ENCODE results near the gene MED17.
"Not testable (repeated sequence)": the region's sequence is repeated elsewhere in the genome, so short reads cannot be mapped to it uniquely, and the experiment has no call there.

Gene MED17

DNA sequence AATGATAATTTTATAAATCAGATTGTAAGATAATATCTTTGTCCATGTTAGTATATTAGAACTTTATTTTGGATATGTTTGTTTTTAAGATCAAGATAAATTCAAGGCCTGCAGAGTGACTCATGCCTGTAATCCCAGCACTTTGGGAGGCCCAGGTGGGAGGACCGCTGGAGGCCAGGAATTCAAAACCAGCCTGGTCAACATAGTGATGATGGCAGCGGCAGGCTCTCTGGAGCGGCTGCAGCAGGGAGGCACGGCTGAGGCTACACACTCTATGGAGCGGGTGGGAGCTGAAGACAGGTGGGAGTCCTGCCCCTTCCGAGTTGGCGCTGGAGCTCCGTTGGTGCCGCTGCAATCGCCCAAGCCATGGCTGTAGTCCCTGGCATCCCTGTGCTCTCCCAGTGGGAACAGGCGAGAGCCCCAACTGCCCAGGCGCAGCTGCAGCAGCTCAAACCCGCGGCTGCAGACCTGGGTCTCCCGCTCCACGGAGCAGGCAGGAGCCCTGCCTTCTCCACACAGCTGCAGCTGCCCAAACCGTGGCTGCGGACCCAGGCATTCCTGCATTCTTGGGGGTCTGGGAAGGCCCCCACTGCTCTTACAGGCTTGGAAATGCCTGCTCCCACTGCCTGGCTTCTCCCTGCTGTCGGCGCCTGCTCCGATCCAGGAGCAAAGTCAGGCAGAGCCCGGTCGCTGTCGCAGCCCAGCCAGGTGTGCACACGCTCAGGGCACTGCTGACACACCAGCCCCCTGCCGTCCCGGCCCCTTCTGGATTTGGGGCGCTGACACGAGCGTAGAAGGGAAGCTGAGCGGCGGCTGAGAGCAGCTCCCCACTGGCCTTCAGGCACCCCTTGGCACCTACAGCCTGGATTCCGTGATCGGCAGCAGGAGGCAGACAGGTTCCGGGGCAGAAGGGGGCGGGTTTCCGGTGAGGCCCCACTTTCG is 25.9 kb upstream of the MED17 start:
- no peak for DNase-seq (ENCODE audit: low read depth)

DNA sequence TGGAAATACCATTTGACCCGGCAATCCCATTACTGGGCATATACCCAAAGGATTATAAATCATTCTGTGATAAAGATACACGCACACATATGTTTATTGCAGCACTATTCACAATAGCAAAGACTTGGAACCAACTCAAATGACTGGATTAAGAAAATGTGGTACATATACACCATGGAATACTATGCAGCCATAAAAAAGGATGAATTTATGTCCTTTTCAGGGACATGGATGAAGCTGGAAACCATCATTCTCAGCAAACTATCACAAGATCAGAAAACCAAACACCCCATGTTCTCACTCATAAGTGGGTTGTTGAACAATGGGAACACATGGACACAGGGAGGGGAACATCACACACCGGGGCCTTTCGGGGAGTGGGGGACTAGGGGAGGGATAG is 25.0 kb upstream of the MED17 start:
- not testable (repeated sequence) for DNase-seq (ENCODE audit: low read depth)

DNA sequence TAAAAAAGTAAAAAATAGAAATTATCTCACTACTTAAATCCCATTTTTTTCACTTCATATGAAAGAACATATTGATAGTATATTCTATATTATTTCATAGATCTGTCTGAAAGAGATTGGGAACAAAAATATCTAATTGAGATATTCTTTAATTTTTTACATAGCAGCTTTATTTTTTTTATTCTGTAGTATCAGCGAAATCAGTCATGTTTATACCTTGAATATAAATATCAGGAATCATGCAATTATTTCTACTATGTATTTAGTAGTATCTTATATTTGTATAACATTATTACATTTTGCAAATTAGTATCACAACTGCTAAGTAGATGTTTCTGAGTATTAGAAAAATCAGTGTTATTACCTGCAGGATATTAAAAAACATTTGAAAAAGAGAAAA is 22.2 kb upstream of the MED17 start:
- DNase-seq (ENCODE audit: low read depth): no peak

DNA sequence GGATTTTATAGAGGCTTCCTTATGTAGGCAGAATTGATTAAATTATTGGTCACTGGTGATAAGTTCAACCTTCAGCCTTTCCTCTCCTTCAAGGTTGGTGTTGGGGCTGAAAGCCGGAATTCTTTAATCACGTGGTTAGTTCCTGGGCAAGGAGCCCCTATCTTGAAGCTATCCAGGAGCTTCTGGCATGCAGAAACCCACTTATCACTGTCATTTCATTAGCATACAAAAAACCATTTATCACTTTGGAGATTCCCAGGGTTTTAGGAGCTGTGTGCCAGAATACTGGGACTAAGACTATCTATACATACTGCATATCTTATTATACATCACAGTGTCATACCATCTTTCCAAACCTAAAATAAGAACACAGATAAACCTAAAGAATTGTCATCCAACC is 18.5 kb upstream of the MED17 start:
- DNase-seq (ENCODE audit: low read depth): no peak

DNA sequence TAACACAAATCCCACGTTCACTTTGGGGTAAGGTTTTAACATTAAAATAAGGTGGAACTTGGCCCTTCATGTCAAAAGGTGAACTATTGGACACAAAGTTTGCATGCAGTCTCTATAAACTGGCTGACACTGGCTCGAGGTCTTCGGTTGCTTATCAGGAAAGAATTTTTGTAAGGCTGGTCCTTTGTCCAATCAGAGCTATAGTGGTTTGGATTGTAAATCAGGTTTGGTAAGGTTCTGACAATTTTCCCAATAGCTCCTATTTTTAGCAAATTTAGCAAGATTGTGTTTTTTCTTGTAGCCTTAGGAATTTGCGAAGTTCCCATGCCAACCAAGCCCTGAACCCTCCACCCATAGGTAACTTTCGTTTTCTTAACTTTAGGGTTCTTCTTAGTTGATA is 17.6 kb upstream of the MED17 start:
- DNase-seq (ENCODE audit: low read depth): no peak

DNA sequence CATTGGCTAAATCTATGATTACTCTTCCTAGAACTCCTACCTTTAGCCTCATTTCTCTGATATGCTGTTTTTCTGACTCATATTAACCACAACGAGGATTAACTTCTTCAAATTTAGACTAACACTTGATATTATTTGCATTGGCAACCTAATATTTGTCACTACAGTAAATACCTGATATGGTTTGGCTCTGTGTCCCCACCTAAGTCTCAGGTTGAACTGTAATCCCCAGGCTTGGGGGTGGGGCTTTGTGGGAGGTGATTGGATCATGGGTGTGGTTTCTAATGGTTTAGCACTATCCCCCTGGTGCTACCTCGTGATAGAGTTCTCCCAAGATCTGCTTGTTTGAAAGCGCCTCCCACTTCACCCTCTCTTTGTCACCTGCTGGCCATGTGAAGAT is 17.1 kb upstream of the MED17 start:
- no peak for DNase-seq (ENCODE audit: low read depth)

DNA sequence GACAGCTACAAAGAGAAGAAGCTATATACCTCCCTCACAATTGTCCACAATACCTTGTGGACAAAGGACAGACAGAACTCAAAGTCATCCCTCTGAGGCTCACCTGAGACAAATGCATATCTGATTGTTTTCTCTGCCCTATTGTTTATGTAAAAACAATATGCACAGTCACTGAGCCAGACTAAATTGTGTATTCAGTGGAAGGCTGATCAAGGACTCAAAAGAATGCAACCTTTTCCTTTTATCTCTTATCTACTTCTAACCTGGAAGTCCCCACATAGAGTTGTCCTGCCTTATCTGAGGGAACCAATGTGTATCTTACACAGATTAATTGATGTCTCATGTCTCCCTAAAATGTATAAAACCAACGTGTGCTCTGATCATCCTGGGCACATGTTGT is 13.9 kb upstream of the MED17 start:
- DNase-seq (ENCODE audit: low read depth): no peak

DNA sequence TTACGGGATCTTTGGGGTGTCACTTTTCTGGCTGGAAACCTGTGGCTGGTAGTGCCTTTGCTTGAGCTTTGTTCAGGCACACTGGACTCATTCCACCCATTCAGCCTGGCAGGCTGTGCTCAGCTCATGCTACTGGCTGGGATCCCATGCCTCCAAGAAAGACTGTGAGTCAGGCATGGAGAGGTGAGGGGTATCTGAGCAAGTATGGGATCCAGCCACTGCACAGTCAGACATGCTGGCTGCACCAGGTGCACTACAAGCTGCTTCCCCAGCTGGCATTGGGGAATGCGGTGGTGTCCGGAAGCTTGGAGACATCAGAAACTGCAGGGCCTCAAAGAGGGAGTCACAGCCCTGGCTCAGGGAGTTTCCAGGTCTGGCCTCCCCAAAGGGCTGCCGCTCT is 12.0 kb upstream of the MED17 start:
- DNase-seq (ENCODE audit: low read depth): no peak

DNA sequence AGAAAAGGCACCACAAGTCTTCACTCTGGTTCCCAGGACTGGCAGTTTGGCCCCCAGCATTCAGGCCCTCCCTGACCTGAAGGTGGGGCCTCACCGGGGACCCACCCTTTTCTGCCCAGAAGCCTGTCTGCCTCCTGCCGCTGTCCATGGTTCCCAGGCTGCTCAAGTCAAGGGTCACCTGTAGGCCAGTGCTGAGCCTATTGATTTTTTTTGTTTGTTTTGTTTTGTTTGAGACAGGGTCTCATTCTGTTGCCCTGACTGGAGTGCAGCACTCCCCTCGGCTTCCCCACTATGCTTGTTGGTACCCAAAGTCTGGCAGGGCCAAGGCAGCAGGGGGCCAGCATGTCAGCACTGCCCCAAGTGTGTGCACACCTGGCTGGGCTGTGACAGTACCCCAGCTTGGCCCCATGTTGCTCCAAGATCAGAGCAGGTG is 11.0 kb upstream of the MED17 start:
- DNase-seq (ENCODE audit: low read depth): no peak

DNA sequence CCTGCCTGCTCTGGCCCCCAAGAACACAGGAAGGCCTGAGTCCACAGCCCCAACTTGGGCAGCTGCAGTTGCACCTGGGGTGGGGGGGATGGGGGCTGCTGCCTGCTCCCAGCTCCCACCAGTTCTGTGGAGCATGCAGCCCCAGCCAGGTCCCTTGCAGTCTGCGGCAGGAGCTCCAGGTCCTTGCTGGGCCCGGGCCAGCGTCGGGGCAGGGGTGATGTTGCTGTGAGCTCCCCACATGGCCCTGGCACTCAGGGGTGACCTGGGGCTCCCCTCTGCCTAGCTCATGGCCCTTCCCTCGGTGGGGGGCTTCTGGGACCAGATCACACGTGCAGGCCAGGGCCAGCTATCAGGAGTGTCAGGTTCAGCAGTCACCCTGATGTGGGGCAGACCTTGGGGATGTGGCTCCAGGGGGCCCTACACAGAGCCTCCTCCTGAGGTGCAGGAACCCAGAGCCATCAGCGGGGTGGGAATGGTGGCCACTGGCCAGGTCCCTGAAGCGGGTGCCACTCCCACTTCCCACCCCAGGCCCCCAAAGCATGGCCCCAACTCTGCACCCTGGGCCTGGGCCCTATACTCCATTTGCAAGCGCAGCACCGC is 10.4 kb upstream of the MED17 start:
- no peak for DNase-seq (ENCODE audit: low read depth)

DNA sequence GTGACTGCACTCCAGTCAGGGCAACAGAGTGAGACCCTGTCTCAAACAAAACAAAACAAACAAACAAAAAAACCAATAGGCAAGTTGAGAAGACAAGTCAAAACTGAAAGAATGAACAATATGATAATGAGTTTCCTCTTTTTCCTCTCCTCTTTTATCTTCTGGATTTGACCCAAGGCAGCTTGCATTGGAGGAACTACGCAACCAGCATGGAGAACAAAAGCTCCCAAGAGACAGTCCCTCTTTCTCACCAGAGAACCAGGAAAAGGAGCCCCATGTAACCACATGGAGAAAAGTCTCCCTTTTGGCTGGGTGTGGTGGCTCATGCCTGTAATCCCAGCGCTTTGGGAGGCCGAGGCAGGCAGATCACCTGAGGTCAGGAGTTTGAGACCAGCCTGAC is 9.5 kb upstream of the MED17 start:
- not testable (repeated sequence) for DNase-seq (ENCODE audit: low read depth)

DNA sequence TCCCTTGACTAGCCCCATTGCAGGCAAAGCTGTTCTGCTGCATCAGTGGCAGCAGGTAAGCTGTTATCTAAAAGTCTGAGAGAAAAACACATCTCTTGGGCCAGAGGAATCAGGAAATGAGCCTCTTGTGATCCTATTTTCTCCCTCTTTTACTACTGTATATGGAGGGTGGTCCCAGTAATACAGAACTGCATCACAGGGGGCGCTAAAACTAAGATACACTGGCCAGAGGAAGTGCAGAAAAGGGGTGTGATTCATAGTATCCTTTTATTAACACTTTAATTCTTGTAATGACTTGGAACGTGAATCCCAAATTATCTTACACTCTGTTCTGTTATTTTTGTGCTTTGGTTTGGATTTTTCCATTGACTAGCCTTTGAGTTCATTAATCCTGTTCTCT is 8.8 kb upstream of the MED17 start:
- DNase-seq (ENCODE audit: low read depth): no peak

DNA sequence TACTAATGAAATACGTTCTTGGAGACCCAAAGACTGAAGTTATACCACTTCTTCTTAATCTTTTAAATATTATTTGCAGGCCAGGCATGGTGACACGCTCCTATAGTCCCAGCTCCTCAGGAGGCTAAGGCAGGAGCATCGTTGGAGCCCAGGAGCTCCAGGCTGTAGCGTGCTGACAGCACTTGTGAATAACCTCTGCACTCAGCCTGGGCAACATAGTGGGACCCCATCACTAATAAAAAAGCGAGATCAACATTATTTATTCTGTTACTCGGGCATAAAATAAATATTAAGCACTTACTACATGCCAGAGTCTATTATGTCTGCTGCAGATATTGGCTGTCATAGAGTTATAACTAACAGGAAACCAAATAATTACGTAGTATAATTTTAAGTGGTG is 720 bp upstream of the MED17 start:
- DNase-seq (ENCODE audit: low read depth): no peak

DNA sequence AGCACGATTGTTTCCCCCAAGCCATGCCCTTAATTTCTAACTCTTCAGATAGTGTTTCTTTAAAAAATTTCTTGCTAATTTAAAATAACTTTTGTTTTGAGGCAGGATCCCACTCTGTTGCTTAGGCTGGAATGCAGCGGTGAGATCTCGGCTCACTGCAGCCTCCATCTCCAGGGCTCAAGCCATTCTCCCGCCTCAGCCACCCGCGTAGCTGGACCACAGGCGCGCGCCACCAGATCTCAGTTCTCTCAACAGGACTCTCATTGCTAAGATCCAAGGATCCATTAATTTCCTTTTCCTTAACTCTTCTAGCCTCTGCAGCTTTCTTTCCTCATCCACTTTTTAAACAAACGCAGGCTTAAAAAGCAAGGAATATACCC is 327 bp upstream of the MED17 start:
- no peak for DNase-seq (ENCODE audit: low read depth)

DNA sequence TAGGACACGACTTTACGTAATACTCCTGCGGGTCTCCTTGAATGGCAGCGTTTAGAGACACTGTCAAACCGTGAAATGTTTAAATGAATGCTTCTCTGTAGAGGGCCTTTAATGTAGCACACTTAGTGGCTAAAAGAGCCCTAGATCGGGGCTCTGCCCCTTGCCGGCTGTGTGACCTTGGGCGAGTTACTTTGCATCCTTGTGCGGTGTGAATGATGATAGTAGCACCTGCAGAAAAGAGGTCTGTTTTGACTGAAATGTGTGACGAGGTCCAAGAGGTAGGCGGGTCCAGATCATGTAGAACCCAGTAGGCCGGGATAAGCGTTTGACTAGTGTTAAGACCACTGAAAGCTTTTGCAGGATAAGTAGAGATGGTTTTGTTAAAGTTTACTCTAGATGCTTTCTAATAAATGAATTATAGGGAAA is 866 bp downstream of the MED17 start:
- DNase-seq (ENCODE audit: low read depth): no peak

DNA sequence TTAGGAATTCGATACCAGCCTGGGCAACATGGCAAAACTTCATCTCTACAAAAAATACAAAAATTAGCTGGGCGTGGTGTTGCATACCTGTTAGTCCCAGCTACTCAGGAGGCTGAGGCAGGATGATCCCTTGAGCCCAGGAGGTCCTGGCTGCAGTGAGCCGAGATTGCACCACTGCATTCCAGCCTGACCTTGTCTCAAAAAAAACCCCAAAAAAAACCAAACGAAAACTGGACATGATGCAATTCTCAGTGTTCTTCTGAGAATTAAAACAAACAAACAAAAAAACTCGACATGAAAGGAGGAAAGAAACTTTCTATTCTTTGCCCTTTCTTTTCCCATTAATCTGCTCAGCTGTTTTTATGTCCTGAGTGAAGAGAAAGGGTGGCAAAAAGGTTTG is 7.4 kb downstream of the MED17 start:
- DNase-seq (ENCODE audit: low read depth): peak; percentile 9

DNA sequence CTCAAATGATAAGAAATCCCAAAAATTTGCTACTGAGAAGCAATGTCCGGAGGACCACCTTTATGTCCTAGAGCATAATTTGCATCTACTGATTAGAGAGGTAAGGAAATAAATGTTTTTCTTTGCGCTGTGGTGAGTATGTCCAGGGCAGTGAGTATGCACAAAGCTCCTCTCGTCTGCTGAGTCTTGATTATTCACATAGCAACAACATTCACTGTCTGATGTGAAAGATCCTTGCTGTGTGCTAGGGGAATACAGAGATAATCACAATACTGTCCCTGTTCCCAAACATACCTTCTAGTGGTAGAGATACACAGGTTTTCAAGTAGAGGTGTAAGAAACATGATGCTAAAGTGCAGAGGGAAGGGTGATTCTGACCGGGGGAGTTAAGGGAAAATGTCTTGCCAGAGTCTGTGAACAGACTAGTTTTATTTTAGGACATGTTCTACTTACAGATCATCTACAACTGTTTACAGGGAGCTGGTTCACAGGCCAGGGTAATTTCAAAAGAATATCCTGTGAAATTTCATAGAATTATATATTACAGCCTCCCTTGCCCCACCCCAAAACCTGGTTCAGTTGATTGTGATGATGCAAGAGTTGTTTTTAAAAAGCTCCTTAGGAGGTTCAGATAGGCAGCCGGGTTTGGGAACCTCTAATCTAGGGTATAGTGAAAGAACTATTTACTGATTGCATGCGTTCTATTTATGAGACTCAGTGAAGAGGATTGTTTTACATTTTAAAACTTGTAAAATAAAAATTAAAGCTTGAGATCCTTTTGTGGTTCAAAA is 12.6 kb downstream of the MED17 start:
- DNase-seq (ENCODE audit: low read depth): no peak

DNA sequence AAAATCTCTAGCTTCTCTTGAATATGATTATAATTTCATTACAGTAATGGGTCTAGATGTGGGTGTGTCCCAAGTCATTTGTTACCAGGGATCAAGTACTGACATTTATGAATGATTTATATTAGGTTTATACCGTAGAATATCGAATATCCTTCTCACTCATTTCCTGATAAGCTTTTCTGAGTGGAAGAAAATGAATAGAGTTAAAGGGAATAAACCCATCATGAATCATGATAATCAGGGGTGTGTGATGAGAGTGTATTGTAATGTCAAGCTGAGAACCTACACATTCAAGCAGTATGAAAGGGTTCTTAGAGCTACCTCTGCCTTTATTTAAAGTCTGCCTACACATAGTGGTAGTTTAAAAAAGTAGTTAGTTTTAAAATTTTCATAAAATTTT is 17.3 kb downstream of the MED17 start:
- DNase-seq (ENCODE audit: low read depth): no peak

DNA sequence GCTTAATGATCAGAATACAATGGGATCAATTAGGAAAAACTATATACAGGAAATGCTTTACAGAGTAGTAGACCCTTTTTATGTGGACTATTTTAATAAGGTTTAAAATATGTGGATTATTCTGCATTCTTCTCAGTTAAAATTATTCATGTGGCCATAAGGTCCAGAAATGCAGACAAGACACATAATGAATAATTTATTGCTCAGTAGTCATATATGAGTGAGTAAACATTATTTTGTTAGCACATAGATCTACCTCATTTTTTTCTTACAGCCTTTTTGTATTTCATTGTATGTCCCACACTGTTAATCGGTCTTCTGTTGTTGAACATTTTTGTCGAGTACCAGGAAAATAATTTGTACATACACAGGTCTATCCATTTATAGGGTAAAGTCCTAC is 20.8 kb downstream of the MED17 start:
- no peak for DNase-seq (ENCODE audit: low read depth)

DNA sequence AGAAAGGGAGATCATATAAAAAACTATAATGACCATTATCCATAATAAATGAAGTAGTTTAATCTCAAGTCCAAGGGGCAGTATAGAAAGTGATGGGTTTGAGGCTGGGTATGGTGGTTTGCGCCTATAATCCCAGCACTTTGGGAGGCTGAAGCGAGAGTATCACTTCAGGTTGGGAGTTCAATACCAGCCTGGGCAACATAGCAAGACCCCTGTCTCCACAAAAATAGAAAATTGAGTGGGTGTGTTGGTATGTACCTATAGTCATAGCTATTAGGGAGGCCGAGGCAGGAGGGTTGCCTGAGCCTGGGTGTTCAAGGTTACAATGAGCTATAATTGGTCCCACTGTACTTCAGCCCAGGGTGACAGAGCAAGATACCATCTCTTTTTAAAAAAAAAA is 23.9 kb downstream of the MED17 start:
- DNase-seq (ENCODE audit: low read depth): no peak

DNA sequence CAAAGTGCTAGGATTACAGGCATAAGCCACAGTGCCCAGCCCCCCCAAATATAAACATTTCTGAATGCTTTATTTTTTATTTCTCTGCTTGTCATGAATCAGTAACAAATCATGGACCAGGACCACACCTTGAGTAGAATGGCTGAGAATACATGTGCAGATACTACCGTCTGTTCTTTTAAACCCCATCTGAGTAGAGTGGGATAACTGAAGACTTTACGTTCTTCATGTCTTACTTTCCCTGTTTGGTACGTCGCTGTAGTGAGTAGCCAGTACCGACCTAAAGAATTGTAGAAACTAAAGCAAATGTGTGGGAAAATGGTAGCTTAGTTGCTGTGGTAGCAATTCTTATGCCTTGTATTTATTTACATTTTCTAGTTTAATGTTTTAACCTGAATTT is 29.9 kb downstream of the MED17 start:
- DNase-seq (ENCODE audit: low read depth): no peak

DNA sequence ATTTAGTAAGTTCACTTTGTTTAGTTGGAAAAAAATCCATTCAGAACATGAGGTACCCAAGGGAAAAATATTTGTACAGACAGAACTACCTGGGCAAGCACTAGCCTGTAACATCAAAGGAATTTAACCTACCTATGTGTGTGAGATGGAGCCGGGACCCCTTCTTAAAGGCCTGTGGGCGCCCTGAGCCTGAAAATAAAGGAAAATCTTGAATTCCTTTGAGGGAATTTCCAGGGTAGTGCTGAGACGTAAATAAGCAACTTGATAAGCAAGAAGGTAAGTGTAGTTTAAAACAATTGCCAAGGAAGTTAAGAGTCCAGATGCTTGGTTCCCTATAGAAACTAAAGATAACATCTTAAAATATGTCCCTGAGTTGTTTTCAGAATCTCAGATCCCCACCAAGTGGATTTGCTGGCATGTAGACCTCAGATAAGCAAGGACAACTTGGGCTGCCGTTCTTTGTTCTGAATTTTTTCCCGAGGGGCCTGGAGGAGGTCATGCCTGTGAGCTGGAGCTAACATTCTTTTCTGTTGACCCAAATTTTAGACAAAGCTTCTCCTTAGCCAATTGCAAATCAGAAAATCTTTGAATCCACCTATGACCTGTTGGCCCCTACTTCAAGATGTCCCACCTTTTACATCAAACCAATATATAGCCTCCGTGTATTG is 31.0 kb downstream of the MED17 start:
- no peak for DNase-seq (ENCODE audit: low read depth)

Measured in fibroblast of the conjunctiva (primary cell).